Trophoblast cell (in vitro differentiated cells and primary cell): ENCODE measurements around the gene TBX5.

ENCODE experiments used
- DNase-seq, 2 donors: peaks; one replicate each; pipeline ENCODE4 v3.0.0-alpha.2; 2016
- H2AFZ ChIP-seq: 2 replicates; pipeline ENCODE4 v1.6.1; 2013; ENCODE audit warnings: low read length, moderate library complexity, mild to moderate bottlenecking; ENCODE audit not compliant: insufficient read depth, poor library complexity
- H2AK5ac ChIP-seq: 2 replicates; pipeline ENCODE4 v1.6.1; 2013; ENCODE audit warnings: mild to moderate bottlenecking, low read length
- H2BK120ac ChIP-seq: 2 replicates; pipeline ENCODE4 v1.6.1; 2013; ENCODE audit warnings: low read length, mild to moderate bottlenecking, moderate library complexity; ENCODE audit not compliant: insufficient read depth, poor library complexity
- H2BK12ac ChIP-seq: 2 replicates; pipeline ENCODE4 v1.6.1; 2013; ENCODE audit warnings: mild to moderate bottlenecking, low read length, moderate library complexity
- H2BK5ac ChIP-seq: 2 replicates; pipeline ENCODE4 v1.6.1; 2013; ENCODE audit warnings: low read length, low read depth, moderate library complexity, mild to moderate bottlenecking; ENCODE audit not compliant: poor library complexity
- H3K14ac ChIP-seq: 2 replicates; pipeline ENCODE4 v1.6.1; 2013; ENCODE audit warnings: mild to moderate bottlenecking, low read length
- H3K18ac ChIP-seq: 2 replicates; pipeline ENCODE4 v1.6.1; 2013; ENCODE audit warnings: mild to moderate bottlenecking, low read length
- H3K23ac ChIP-seq: 2 replicates; pipeline ENCODE4 v1.6.1; 2013; ENCODE audit warnings: low read length
- H3K27ac ChIP-seq: 2 replicates; pipeline ENCODE4 v1.5.1; 2013; ENCODE audit warnings: low read depth, mild to moderate bottlenecking, inconsistent platforms, low read length, moderate library complexity
- H3K27me3 ChIP-seq: 2 replicates; pipeline ENCODE4 v1.6.1; 2013; ENCODE audit warnings: inconsistent platforms, mild to moderate bottlenecking, low read length, moderate library complexity; ENCODE audit not compliant: insufficient read depth
- H3K36me3 ChIP-seq, 2 experiments: 1 replicate in 1 of 2; 2 replicates in 1 of 2; pipeline ENCODE4 v1.6.1; 2013; ENCODE audit warnings: low read length in 2 of 2, mild to moderate bottlenecking in 2 of 2, moderate library complexity in 1 of 2; ENCODE audit not compliant: insufficient read depth in 2 of 2, control insufficient read depth in 1 of 2
- H3K4ac ChIP-seq: 2 replicates; pipeline ENCODE4 v1.6.1; 2013; ENCODE audit warnings: low read depth, mild to moderate bottlenecking, low read length, moderate library complexity
- H3K4me1 ChIP-seq, 2 experiments: 1 replicate in 1 of 2; 2 replicates in 1 of 2; pipeline ENCODE4 v1.6.1; 2013; ENCODE audit warnings: low read length in 2 of 2, mild to moderate bottlenecking in 2 of 2, moderate library complexity in 1 of 2; ENCODE audit not compliant: insufficient read depth in 2 of 2, control insufficient read depth in 1 of 2
- H3K4me2 ChIP-seq: 2 replicates; pipeline ENCODE4 v1.6.1; 2013; ENCODE audit warnings: inconsistent platforms, mild to moderate bottlenecking, low read length, moderate library complexity
- H3K4me3 ChIP-seq: 2 replicates; pipeline ENCODE4 v1.5.1; 2013; ENCODE audit warnings: mild to moderate bottlenecking, low read depth, low read length, inconsistent platforms
- H3K79me1 ChIP-seq: one replicate; pipeline ENCODE4 v1.6.1; 2013; ENCODE audit warnings: low read length
- H3K79me2 ChIP-seq: 2 replicates; pipeline ENCODE4 v1.6.1; 2013; ENCODE audit warnings: low read length, mild to moderate bottlenecking; ENCODE audit not compliant: control insufficient read depth, insufficient read depth, poor library complexity
- H3K9ac ChIP-seq: 2 replicates; pipeline ENCODE4 v1.6.1; 2013; ENCODE audit warnings: mild to moderate bottlenecking, low read length
- H3K9me3 ChIP-seq: 2 replicates; pipeline ENCODE4 v1.6.1; 2013; ENCODE audit warnings: low read depth, mild to moderate bottlenecking, control low read depth, inconsistent platforms, low read length; ENCODE audit not compliant: insufficient read depth
- H4K12ac ChIP-seq: 2 replicates; pipeline ENCODE4 v1.6.1; 2013; ENCODE audit warnings: low read depth, mild to moderate bottlenecking, low read length, moderate library complexity
- H4K8ac ChIP-seq: 2 replicates; pipeline ENCODE4 v1.6.1; 2013; ENCODE audit warnings: low read depth, mild to moderate bottlenecking, low read length, moderate library complexity
- H4K91ac ChIP-seq: one replicate; pipeline ENCODE4 v1.6.1; 2013; ENCODE audit warnings: low read depth, mild to moderate bottlenecking, low read length, moderate library complexity
- WGBS: extraction: QIAGEN DNeasy Blood & Tissue Kit; methylation state at CpG from one replicate; pipeline ENCODE4 v1.1.7; 2013; ENCODE audit warnings: missing lambda C conversion rate; ENCODE audit not compliant: insufficient read length, insufficient coverage; ENCODE audit errors: extremely low coverage; 5-methylcytosine and 5-hydroxymethylcytosine counted together

Gene TBX5

GRCh38 chr12:114412307-114412706, 6.4 kb upstream of the TBX5 start:
- Histone ChIP-seq H3K9me3 (peaks cover 11% of the 10 kb centered on the region), H3K4ac (no peak overlapping the region), H2BK12ac (no peak overlapping the region), H3K79me1 (no peaks in the 10 kb centered on the region), H3K27ac (no peak overlapping the region), H3K9ac (no peak overlapping the region), H2AFZ (no peak overlapping the region), H4K12ac (no peak overlapping the region), H3K14ac (no peak overlapping the region), H2AK5ac (no peak overlapping the region), H2BK5ac (no peak overlapping the region), H3K4me3 (no peak overlapping the region), H4K91ac (no peak overlapping the region), H4K8ac (no peak overlapping the region), H3K36me3 (no peaks in the 10 kb centered on the region), H3K18ac (no peak overlapping the region), H2BK120ac (no peak overlapping the region), H3K79me2 (no peaks in the 10 kb centered on the region), H3K4me1 (no peaks in the 10 kb centered on the region), H3K27me3 (peaks cover 89% of the 10 kb centered on the region), H3K23ac (no peak overlapping the region), H3K4me2 (no peak overlapping the region)
- WGBS, result no CpG with 5 or more reads among the region's 7 CpGs
- DNase-seq, result no peak

- Histone ChIP-seq H3K18ac (no peak overlapping the region), H2AK5ac (no peak overlapping the region), H2BK5ac (no peak overlapping the region), H2AFZ (no peak overlapping the region), H3K4me3 (no peak overlapping the region), H2BK120ac (no peak overlapping the region), H4K12ac (no peak overlapping the region), H3K23ac (no peak overlapping the region), H3K14ac (no peak overlapping the region), H3K4me1 (no peaks in the 10 kb centered on the region), H4K91ac (no peak overlapping the region), H3K79me2 (no peaks in the 10 kb centered on the region), H3K27me3 (peaks cover 92% of the 10 kb centered on the region), H3K4ac (no peak overlapping the region), H3K9ac (no peak overlapping the region), H3K9me3 (peaks cover 11% of the 10 kb centered on the region), H2BK12ac (no peak overlapping the region), H4K8ac (no peak overlapping the region), H3K27ac (no peak overlapping the region), H3K4me2 (no peak overlapping the region), H3K79me1 (no peaks in the 10 kb centered on the region), H3K36me3 (no peaks in the 10 kb centered on the region)
- no CpG with 5 or more reads among the region's 14 CpGs for WGBS
- no peak for DNase-seq
These were observed 5.3 kb upstream of the TBX5 start for GRCh38 chr12:114411071-114411837.

- Histone ChIP-seq H3K27me3 (peaks cover 92% of the 10 kb centered on the region), H2BK12ac (no peak overlapping the region), H3K4me1 (no peaks in the 10 kb centered on the region), H3K36me3 (no peaks in the 10 kb centered on the region), H4K91ac (no peak overlapping the region), H2BK5ac (no peak overlapping the region), H3K18ac (no peak overlapping the region), H4K12ac (no peak overlapping the region), H3K4ac (no peak overlapping the region), H3K27ac (no peak overlapping the region), H3K9ac (no peak overlapping the region), H2AK5ac (no peak overlapping the region), H3K79me2 (no peaks in the 10 kb centered on the region), H3K23ac (no peak overlapping the region), H3K9me3 (peaks cover 13% of the 10 kb centered on the region), H4K8ac (no peak overlapping the region), H3K4me2 (no peak overlapping the region), H3K79me1 (no peaks in the 10 kb centered on the region), H3K4me3 (no peak overlapping the region), H2BK120ac (no peak overlapping the region), H3K14ac (no peak overlapping the region), H2AFZ (no peak overlapping the region)
- WGBS, result no CpG with 5 or more reads among the region's 12 CpGs
- DNase-seq, result no peak
These were observed 4.1 kb upstream of the TBX5 start for GRCh38 chr12:114409852-114410600.

DNA sequence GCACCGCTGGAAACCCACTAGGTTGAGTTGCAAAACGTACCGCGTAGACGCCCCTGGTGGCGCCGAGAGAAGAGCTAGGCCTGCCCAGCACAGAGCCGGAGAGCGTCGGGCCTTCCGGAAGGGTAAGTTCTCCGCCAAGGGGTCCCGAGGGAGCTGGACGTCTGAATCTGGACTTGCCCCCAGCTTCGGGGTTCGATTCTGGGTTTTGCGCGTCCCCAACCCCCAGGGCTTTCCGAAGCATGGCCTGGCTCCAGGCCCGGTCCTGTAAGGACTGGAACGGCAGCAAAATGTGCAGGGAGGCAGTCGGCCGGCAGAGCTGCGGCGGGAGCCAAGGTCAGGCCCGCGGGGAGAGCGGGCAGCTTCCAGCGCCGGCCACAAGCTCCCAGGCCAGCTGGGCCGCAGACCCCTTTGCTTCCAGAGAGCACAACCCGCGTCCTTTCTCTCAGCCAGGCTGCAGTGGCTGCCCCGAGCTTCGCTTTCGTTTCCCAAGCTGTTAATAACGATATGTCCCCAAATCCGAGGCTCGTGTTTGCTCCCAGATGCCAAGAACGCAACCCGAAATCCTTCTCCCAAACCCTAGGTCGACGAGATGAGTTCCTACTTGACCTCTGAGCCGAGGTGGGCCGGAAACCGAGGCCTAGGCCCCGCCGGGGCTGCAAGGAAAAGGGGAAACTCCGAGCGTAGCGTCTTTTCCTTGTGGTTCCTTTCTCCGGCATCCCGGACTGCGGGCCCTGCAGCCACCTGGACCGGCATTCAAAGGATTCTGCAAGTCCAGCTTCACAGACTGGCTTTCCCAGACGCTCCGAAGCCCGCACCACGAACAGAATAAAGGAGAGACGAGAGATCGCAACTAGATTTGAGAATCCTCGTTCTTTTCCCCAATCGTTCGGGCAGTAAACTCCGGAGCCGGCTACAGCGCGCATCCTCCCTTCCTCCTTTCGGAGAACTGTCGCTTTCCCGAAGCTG, 3.2 kb upstream of the TBX5 start:
- no peak overlapping the region for H4K8ac ChIP-seq
- no peak overlapping the region for H3K18ac ChIP-seq
- no peak overlapping the region for H2BK120ac ChIP-seq
- H3K4me3 ChIP-seq, result no peak overlapping the region
- no peak overlapping the region for H3K4me2 ChIP-seq
- no peak overlapping the region for H2AFZ ChIP-seq
- no peak for DNase-seq
- no peak overlapping the region for H3K27ac ChIP-seq
- no peaks in the 10 kb centered on the region for H3K36me3 ChIP-seq
- no peak overlapping the region for H4K12ac ChIP-seq
- H3K23ac ChIP-seq, result no peak overlapping the region
- H3K79me2 ChIP-seq, result no peaks in the 10 kb centered on the region
- H3K4ac ChIP-seq, result no peak overlapping the region
- peaks cover 13% of the 10 kb centered on the region for H3K9me3 ChIP-seq
- H3K4me1 ChIP-seq, result no peaks in the 10 kb centered on the region
- H3K27me3 ChIP-seq, result peaks cover 92% of the 10 kb centered on the region
- no peak overlapping the region for H2AK5ac ChIP-seq
- no peak overlapping the region for H2BK12ac ChIP-seq
- H3K9ac ChIP-seq, result no peak overlapping the region
- no peaks in the 10 kb centered on the region for H3K79me1 ChIP-seq
- H2BK5ac ChIP-seq, result no peak overlapping the region
- no CpG with 5 or more reads among the region's 71 CpGs for WGBS
- H3K14ac ChIP-seq, result no peak overlapping the region
- no peak overlapping the region for H4K91ac ChIP-seq
